A549 (cell line): Measurements from ENCODE around the gene NR1H4. TPM values are rescaled to one million over a fixed set of nuclear protein-coding genes. Genes with fewer than 3 reads are reported as not detected.
"Not testable (repeated sequence)": the region's sequence is repeated elsewhere in the genome, so short reads cannot be mapped to it uniquely, and the experiment has no call there.

Experiments used
- ATAC-seq, 2 experiments: fragments of 200-7000 bp in 1 of 2; fragments of >200 bp in 1 of 2; cut with Nextera tagmentation in 1 of 2; cut with Tn5 transposase in 1 of 2; 3 replicates each; pipeline versions ENCODE4 v1.8.0 to v1.9.1; 2018 to 2020; ENCODE audit warnings: mild to moderate bottlenecking in 1 of 2, moderate library complexity in 1 of 2
- CTCF ChIA-PET: fragments of 300-600 bp; sonication (Branson Sonifier 250); formaldehyde crosslinking; extraction: SDS; loops from one replicate; lab custom pipeline; 2021; ENCODE audit warnings: antibody characterized with exemption, inconsistent platforms; lab: Yijun Ruan, JAX
- POLR2A ChIA-PET: fragments of 350-600 bp; formaldehyde crosslinking; extraction: SDS; loops from one replicate; lab custom pipeline; 2021; ENCODE audit warnings: antibody characterized with exemption, inconsistent platforms; lab: Yijun Ruan, JAX
- DNase-seq, 2 experiments: peaks; one replicate each; pipeline versions ENCODE4 v3.0.0 to v3.0.0-alpha.2; 2011 to 2016; ENCODE audit warnings: low read depth in 1 of 2, low spot score in 1 of 2
- FAIRE-seq: peaks from 2 replicates; lab custom pipeline; 2011; peaks lifted over from hg19 to GRCh38; lab: Jason Lieb, UNC
- H3K27ac ChIP-seq, 2 experiments: fragments of >200 bp; sonication (Bioruptor Twin); formaldehyde crosslinking; 3 replicates each; pipeline ENCODE4 v1.5.1; 2016 to 2017
- H3K4me1 ChIP-seq: fragments of >200 bp; sonication (Bioruptor Twin); formaldehyde crosslinking; 3 replicates; pipeline ENCODE4 v1.6.1; 2016
- H3K4me2 ChIP-seq: fragments of >200 bp; sonication (Bioruptor Twin); formaldehyde crosslinking; 3 replicates; pipeline ENCODE4 v1.6.1; 2016
- H3K4me3 ChIP-seq: fragments of >200 bp; sonication (Bioruptor Twin); formaldehyde crosslinking; 3 replicates; pipeline ENCODE4 v1.5.1; 2016
- H3K9me3 ChIP-seq: fragments of >200 bp; sonication (Bioruptor Twin); formaldehyde crosslinking; 3 replicates; pipeline ENCODE4 v1.6.1; 2016
- BHLHE40 ChIP-seq: IDR thresholded peaks from 2 replicates; pipeline ENCODE4 v1.6.1; 2012; ENCODE audit warnings: low read depth, low read length, inconsistent platforms
- CBX8 ChIP-seq: fragments of 200-600 bp; sonication (generic); IDR thresholded peaks from 2 replicates; pipeline ENCODE4 v1.6.1; 2016
- CEBPB ChIP-seq, 2 experiments: fragments of >200 bp in 1 of 2; sonication (Bioruptor Twin) in 1 of 2; formaldehyde crosslinking in 1 of 2; IDR thresholded peaks; 2 replicates each; pipeline ENCODE4 v1.6.1; 2012 to 2016
- CHD2 ChIP-seq: fragments of 150-350 bp; IDR thresholded peaks from 2 replicates; pipeline ENCODE4 v1.6.1; 2014; ENCODE audit warnings: low read length; ENCODE audit not compliant: partially characterized antibody
- EP300 ChIP-seq, 2 experiments: fragments of >200 bp; sonication (Bioruptor Twin); formaldehyde crosslinking; IDR thresholded peaks; 2 replicates in 1 of 2; 3 replicates in 1 of 2; pipeline ENCODE4 v1.6.1; 2016 to 2017
- FOSL2 ChIP-seq, 2 experiments: fragments of 450-650 bp in 1 of 2; fragments of >200 bp in 1 of 2; sonication (Bioruptor Twin) in 1 of 2; formaldehyde crosslinking; IDR thresholded peaks; 2 replicates each; pipeline versions ENCODE4 v1.5.0 to v1.6.1; 2016 to 2020; ENCODE audit warnings: mild to moderate bottlenecking in 1 of 2, moderate library complexity in 1 of 2
- FOXS1 ChIP-seq: fragments of 250-450 bp; sonication (Bioruptor Pico); IDR thresholded peaks from 2 replicates; pipeline ENCODE4 v1.5.0; 2020; ENCODE audit warnings: mild to moderate bottlenecking, moderate library complexity
- GATA3 ChIP-seq: IDR thresholded peaks from 2 replicates; pipeline ENCODE4 v1.6.1; 2012; ENCODE audit warnings: borderline replicate concordance
- HDAC2 ChIP-seq: fragments of 200-600 bp; sonication (generic); IDR thresholded peaks from 2 replicates; pipeline ENCODE4 v1.6.1; 2016
- HES2 ChIP-seq: fragments of >200 bp; sonication (Bioruptor Twin); formaldehyde crosslinking; IDR thresholded peaks from 2 replicates; pipeline ENCODE4 v1.6.1; 2016
- HOXB13 ChIP-seq: fragments of 250-450 bp; sonication (Bioruptor Pico); IDR thresholded peaks from 2 replicates; pipeline ENCODE4 v1.5.0; 2020; ENCODE audit warnings: low read depth, mild to moderate bottlenecking, moderate library complexity
- JUNB ChIP-seq: fragments of >200 bp; sonication (Bioruptor Twin); formaldehyde crosslinking; IDR thresholded peaks from 2 replicates; pipeline ENCODE4 v1.6.1; 2016
- KDM1A ChIP-seq: fragments of 200-600 bp; sonication (generic); IDR thresholded peaks from 2 replicates; pipeline ENCODE4 v1.6.1; 2016; ENCODE audit warnings: low read depth, mild to moderate bottlenecking
- KDM5A ChIP-seq: fragments of 200-600 bp; sonication (generic); IDR thresholded peaks from 2 replicates; pipeline ENCODE4 v1.6.1; 2016; ENCODE audit warnings: antibody characterized with exemption, mild to moderate bottlenecking
- POLR2A ChIP-seq: IDR thresholded peaks from 2 replicates; pipeline ENCODE4 v1.6.1; 2012; ENCODE audit warnings: mild to moderate bottlenecking, low read length
- RARB ChIP-seq: fragments of 250-450 bp; sonication (Bioruptor Pico); IDR thresholded peaks from 2 replicates; pipeline ENCODE4 v1.8.0; 2021; ENCODE audit warnings: mild to moderate bottlenecking, moderate library complexity
- REST ChIP-seq: fragments of 200-600 bp; sonication (generic); IDR thresholded peaks from 2 replicates; pipeline ENCODE4 v1.6.1; 2016; ENCODE audit warnings: antibody characterized with exemption, mild to moderate bottlenecking, moderate library complexity
- RNF2 ChIP-seq: fragments of 200-600 bp; sonication (generic); IDR thresholded peaks from 2 replicates; pipeline ENCODE4 v1.6.1; 2016; ENCODE audit warnings: low read depth, mild to moderate bottlenecking, antibody characterized with exemption, moderate library complexity, borderline replicate concordance
- ZFP36 ChIP-seq: fragments of 450-650 bp; IDR thresholded peaks from 2 replicates; pipeline ENCODE4 v1.6.1; 2014; ENCODE audit warnings: borderline replicate concordance; ENCODE audit not compliant: partially characterized antibody
- whole genome bisulfite sequencing: methylation state at CpG from one replicate; pipeline ENCODE4 v1.1.6; 2017; ENCODE audit errors: missing lambda C conversion rate; 5-methylcytosine and 5-hydroxymethylcytosine counted together
- polyA plus RNA-seq, 4 experiments: library from polyadenylated mRNA; depleted of rRNA in 3 of 4; stranded (reverse); fragments of >200 nt; fragmentation: RNase III in 1 of 4; extraction: RNeasy Plus Mini Kit Qiagen cat#74134 plus additional on column Dnase treatment in 1 of 4; gene quantifications; 2 replicates in 3 of 4; 3 replicates in 1 of 4; pipeline ENCODE4 v1.2.3, GENCODE V29; 2011 to 2017
- TF ChIP-seq, protein P1 (sequence below): fragments of 250-450 bp; sonication (Bioruptor Pico); IDR thresholded peaks from 2 replicates; pipeline ENCODE4 v1.5.0; 2021; ENCODE audit warnings: mild to moderate bottlenecking, moderate library complexity, borderline replicate concordance

Gene NR1H4
- polyA plus RNA-seq, 2 of the 4 experiments (the other 2 are of a cell fraction) = 0.40 to 1.4 TPM

- Histone ChIP-seq H3K4me1 (peaks cover 12% of the 10 kb centered on the region), H3K4me2 (peak overlapping the region; percentile 48; the same call in 2 of the 3 replicates), H3K9me3 (peaks cover 9% of the 10 kb centered on the region; the same call in 1 of the 3 replicates), H3K27ac (peak overlapping the region; percentile 40 to 65; a peak in 3 of 6 replicates), H3K4me3 (no peak overlapping the region)
- POLR2A ChIA-PET = no interaction called here
- CTCF ChIA-PET = interaction anchor here (1.2 kb wide), 1 partner anchor 22 kb away, joined by 3 read pairs; no protein-coding TSS in a partner anchor
- TF ChIP-seq KDM1A (no peak), JUNB (peak; percentile 37; the same call in 1 of the 2 replicates), FOSL2 (IDR thresholded peaks at IDR 0.05) (0 out of 2 replicates have a peak, but pooled peaks have one; percentile 14), FOSL2 (CRISPR knock-in tag; IDR thresholded peaks at IDR 0.05) (peak; percentile 63)
- ATAC-seq (peak; percentile 97 to 98), DNase-seq (peak; percentile 35 to 49), FAIRE-seq (no peak)
- 4% methylated on average over 3 of the region's 3 CpGs for WGBS
These were observed 46.6 kb upstream of the NR1H4 start for GRCh38 chr12:100427078-100427477.

GRCh38 chr12:100430251-100430650 is 43.4 kb upstream of the NR1H4 start:
- H3K4me3 ChIP-seq, CTCF ChIA-PET, ATAC-seq, FAIRE-seq, DNase-seq, POLR2A ChIA-PET, H3K4me2 ChIP-seq, H3K9me3 ChIP-seq, H3K27ac ChIP-seq: not testable (repeated sequence)
- H3K4me1 ChIP-seq = peaks cover 12% of the 10 kb centered on the region
- WGBS = 40% methylated on average over 1 of the region's 32 CpGs

GRCh38 chr12:100433701-100434100 is 40.0 kb upstream of the NR1H4 start:
- TF ChIP-seq RARB (CRISPR knock-in tag) = no peak
- TF ChIP-seq CHD2 = no peak
- TF ChIP-seq, protein P1, sequence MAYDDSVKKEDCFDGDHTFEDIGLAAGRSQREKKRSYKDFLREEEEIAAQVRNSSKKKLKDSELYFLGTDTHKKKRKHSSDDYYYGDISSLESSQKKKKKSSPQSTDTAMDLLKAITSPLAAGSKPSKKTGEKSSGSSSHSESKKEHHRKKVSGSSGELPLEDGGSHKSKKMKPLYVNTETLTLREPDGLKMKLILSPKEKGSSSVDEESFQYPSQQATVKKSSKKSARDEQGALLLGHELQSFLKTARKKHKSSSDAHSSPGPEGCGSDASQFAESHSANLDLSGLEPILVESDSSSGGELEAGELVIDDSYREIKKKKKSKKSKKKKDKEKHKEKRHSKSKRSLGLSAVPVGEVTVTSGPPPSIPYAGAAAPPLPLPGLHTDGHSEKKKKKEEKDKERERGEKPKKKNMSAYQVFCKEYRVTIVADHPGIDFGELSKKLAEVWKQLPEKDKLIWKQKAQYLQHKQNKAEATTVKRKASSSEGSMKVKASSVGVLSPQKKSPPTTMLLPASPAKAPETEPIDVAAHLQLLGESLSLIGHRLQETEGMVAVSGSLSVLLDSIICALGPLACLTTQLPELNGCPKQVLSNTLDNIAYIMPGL = no peak
- TF ChIP-seq BHLHE40 = no peak
- no peak for TF ChIP-seq RNF2
- Histone ChIP-seq H3K4me3 (no peak overlapping the region), H3K9me3 (no peaks in the 10 kb centered on the region), H3K4me2 (no peak overlapping the region), H3K4me1 (no peaks in the 10 kb centered on the region), H3K27ac (no peak overlapping the region)
- 21% methylated on average over 2 of the region's 2 CpGs for WGBS
- ATAC-seq (no peak), FAIRE-seq (no peak), DNase-seq (no peak)
- ChIA-PET CTCF (interaction anchor here (1.4 kb wide), 1 partner anchor 32 kb away, joined by 4 read pairs; no protein-coding TSS in a partner anchor), POLR2A (no interaction called here)

DNA sequence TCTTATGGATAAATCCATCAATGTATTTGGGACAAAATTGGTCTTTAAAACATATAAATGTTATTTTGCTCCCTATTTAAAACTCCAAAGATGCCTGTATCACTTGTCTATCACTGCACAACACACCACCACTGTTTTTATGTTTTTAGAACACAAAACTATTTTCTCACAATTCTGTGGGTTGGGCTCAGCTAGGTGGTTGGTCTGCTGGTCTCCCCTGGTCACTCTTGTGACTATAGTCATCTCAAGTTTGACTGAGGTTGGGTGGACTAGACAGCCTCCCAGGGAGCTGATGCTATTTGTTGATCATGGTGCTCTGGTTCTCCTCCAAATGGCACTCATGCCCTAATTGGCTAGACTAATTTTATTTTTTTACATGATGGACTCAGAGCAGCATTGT is 39.5 kb upstream of the NR1H4 start:
- no peak for TF ChIP-seq HOXB13
- no peak for TF ChIP-seq POLR2A
- no peak for TF ChIP-seq FOSL2 (IDR thresholded peaks at IDR 0.05)
- TF ChIP-seq FOSL2 (CRISPR knock-in tag; IDR thresholded peaks at IDR 0.05) = no peak
- TF ChIP-seq GATA3 = no peak
- no peak for TF ChIP-seq HDAC2
- TF ChIP-seq EP300 (IDR thresholded peaks at IDR 0.05) = no peak
- no peak for TF ChIP-seq REST
- TF ChIP-seq KDM5A = no peak
- no peak for TF ChIP-seq CEBPB (IDR thresholded peaks at IDR 0.05)
- TF ChIP-seq FOXS1 (CRISPR knock-in tag) = no peak
- no peak for TF ChIP-seq HES2
- TF ChIP-seq ZFP36 = no peak
- no peak for TF ChIP-seq CBX8
- TF ChIP-seq, all 56 proteins: peak for 0
- Histone ChIP-seq H3K4me2 (no peak overlapping the region), H3K9me3 (no peaks in the 10 kb centered on the region), H3K4me1 (no peaks in the 10 kb centered on the region), H3K4me3 (no peak overlapping the region), H3K27ac (no peak overlapping the region)
- ATAC-seq (no peak), FAIRE-seq (no peak), DNase-seq (no peak)
- POLR2A ChIA-PET = no interaction called here
- CTCF ChIA-PET = no interaction called here
